Kasumi-1 (cell line): Measurements from ENCODE around the gene FOXO3.
A peak's percentile ranks its signal among the peaks of the same experiment; 100 is the strongest.

Source experiments
- DNase-seq, 2 experiments: peaks; one replicate each; lab custom pipeline; 2025; lab: John Stamatoyannopoulos, UW

Gene FOXO3

GRCh38 chr6:108712946-108713345 is 152.2 kb downstream of the FOXO3 start:
- DNase-seq = no peak

- DNase-seq = peak in 1 of 2 experiments; percentile 33
These were observed 153.5 kb downstream of the FOXO3 start for GRCh38 chr6:108714101-108714765.

- peak in 1 of 2 experiments; percentile 12 for DNase-seq
These were observed 154.2 kb downstream of the FOXO3 start for GRCh38 chr6:108714766-108715414.

- no peak for DNase-seq
These were observed 155.1 kb downstream of the FOXO3 start for GRCh38 chr6:108715832-108716231.

GRCh38 chr6:108716801-108717791 is 156.4 kb downstream of the FOXO3 start:
- no peak for DNase-seq

- no peak for DNase-seq
These were observed 158.8 kb downstream of the FOXO3 start for GRCh38 chr6:108719477-108719876.

GRCh38 chr6:108720827-108721226 is 160.1 kb downstream of the FOXO3 start:
- no peak for DNase-seq

GRCh38 chr6:108721286-108721685 is 160.6 kb downstream of the FOXO3 start:
- DNase-seq = no peak

- no peak for DNase-seq
These were observed 162.9 kb downstream of the FOXO3 start for GRCh38 chr6:108723594-108723993.

- no peak for DNase-seq
These were observed 166.1 kb downstream of the FOXO3 start for GRCh38 chr6:108726726-108727339.

GRCh38 chr6:108727966-108728730 is 167.4 kb downstream of the FOXO3 start:
- DNase-seq = no peak

- no peak for DNase-seq
These were observed 168.1 kb downstream of the FOXO3 start for GRCh38 chr6:108728826-108729225.

GRCh38 chr6:108730635-108731515 is 170.2 kb downstream of the FOXO3 start:
- no peak for DNase-seq

- DNase-seq = no peak
These were observed 171.6 kb downstream of the FOXO3 start for GRCh38 chr6:108732091-108732870.

- no peak for DNase-seq
These were observed 172.3 kb downstream of the FOXO3 start for GRCh38 chr6:108733051-108733450.

GRCh38 chr6:108733706-108734265 is 173.1 kb downstream of the FOXO3 start:
- DNase-seq = no peak
